ENCODE results near the gene MPLKIP. TPM values are rescaled to one million over a fixed set of nuclear protein-coding genes. Genes with fewer than 3 reads are reported as not detected.

Gene MPLKIP
- 30.6 to 42.2 TPM (median 41.1 TPM) in 5 replicates for total RNA-seq (2022; extraction: Qiagen RNA extraction)

DNA sequence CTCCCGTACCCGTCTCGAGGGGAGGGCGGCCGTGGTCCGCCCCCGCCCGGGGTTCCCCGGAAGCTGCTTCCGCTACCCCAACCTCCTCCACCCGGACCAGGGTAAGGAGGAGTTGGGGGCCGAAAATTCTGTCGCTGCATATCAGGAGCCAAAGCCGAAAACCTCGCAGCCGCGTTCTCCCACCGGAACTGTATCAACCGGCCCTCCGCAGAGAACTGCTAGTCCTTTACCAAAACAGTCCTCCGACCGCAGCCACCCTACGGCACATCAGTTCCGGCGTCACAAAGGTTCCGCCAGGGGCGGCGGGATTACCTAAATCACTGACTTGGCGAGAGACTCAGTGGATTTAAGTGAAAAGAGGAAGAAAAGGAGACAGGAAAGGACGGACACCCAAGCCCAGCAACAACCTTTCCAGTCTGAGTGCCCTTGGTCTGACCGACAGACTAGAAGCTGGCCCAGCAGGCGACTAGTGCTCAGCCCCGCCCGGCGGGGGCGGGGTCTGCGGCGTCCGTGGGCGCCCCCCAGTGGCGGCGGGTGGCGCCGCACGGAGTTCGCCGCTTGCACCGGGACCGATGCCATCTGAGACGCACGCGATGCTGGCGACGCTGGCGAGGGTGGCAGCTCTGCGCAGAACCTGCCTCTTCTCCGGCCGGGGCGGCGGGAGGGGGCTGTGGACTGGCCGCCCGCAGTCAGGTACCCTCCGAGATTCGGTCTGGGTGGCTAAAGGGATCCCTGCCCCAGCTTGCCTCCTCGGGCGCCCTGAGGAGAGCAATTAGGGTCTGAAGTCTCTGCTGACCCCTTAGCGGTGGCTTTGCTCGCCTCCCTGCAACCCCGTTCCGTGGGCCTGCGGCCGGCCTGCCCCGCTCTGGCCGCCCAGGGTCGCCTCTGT, at the start of gene MPLKIP, which contains the start of gene SUGCT:
Gene MPLKIP (minus strand): TSS at position 195 of the 889 bp plus-strand sequence. CDS start 55 bp downstream, at position 140.
Gene SUGCT (plus strand): TSS at position 578 of the 889 bp plus-strand sequence.

Other genes starting within 250 kb of the MPLKIP start
- gene CDK13, start 184.4 kb downstream of the MPLKIP start, total RNA-seq (2022; extraction: Qiagen RNA extraction) = 18.5 to 20.8 TPM (median 19.5 TPM) in 5 replicates
- 0.64 to 1.4 TPM (median 1.1 TPM) in 5 replicates for gene SUGCT, start 383 bp upstream of the MPLKIP start, total RNA-seq (2022; extraction: Qiagen RNA extraction)